Medulla oblongata (tissue), 1 donor: ENCODE measurements around the gene L3MBTL4.
"Not testable (repeated sequence)": the region's sequence is repeated elsewhere in the genome, so short reads cannot be mapped to it uniquely, and the experiment has no call there.

Experiments
- DNase-seq: peaks from one replicate; pipeline ENCODE4 v3.0.0-alpha.2; 2015; ENCODE audit errors: extremely low spot score

The L3MBTL4 gene

DNA sequence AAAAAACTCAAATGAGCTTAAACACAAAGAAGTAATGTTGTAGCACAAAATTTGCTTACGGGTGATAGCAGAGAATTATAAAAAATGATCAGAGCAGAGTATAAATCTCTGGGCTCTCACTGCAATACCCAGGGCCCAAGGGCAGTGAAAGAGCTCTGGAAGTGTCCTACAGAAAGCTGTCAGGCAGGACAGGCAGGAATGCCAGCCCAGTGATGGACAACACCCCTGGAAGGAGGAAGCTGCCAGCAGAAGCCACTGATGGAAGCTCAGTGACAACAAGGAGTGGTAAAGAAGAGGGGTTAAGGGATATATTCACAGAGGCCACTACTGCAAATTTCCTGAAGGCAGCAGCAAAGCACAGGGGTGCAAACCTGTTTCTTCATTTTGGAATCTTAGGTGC lies 214.9 kb downstream of the L3MBTL4 start:
- DNase-seq = no peak

- DNase-seq = no peak
These were observed 216.1 kb downstream of the L3MBTL4 start for GRCh38 chr18:6198585-6198984.

DNA sequence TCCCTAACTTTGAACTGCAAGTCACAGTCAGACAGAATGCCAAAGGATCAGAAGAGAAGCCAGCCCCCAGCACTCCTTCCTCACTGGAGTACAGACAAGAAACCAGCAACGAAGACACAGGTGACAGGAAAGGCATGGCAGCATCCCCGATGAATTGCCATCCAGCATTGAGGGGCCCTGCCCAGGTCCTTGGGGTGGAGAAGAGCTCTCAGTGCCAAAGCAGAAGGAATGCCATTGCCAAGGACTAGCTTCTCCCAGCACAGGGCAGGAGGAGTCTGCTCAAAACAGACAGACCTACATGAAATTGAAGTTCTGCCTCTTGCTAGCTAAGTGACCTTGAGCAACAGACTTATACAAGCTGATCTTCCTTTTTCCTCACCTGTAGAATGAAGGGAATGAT lies 220.1 kb downstream of the L3MBTL4 start:
- DNase-seq = no peak

DNA sequence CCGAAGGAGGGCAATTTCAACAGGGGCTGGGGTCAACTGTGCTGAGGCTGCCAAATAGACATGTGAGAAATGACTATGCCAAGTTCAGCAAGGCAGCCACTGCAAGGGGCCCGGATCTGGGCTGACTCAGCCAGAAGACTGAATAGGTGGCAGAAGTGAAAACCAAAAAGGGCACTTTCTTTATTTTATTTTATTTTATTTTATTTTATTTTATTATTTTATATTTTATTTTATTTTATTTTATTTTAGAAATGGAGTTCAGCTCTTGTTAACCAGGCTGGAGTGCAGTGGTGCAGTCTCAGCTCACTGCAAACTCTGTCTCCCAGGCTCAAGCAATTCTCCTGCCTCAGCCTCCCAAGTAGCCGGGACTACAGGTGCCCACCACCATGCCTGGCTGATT lies 228.9 kb downstream of the L3MBTL4 start:
- not testable (repeated sequence) for DNase-seq

DNA sequence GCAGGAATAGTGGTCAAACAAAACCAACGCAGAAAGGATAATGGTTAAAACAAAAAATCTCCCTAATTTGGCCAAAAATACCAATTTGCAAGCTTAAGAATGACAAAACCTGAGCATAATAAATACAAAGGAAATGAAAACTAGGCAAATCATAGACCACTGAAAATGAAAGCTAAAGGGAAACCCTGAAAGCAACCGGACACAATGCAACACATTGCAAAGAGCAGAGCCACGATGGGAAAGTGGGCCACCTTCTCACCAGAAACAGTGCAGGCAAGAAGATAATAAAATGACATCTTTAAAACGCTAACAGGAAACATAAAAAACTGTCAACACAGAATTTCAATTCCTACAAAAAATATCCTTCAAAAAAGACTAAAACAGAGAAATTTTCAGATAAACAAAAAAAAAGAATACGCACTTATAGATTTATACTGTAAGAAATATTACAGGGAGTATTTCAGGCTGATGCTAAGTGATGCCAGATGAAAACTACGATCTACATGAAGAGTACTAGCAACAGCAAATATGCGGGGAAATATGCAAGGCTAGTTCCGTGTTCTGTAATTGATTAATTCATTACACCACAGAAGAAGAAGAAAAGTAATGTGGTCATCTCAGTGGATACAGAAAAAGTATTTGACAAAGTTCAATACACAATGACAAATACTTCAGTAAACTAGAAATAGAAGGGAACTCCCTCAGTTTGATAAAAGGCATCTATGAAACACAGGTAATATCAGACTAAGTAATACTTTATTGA lies 239.5 kb downstream of the L3MBTL4 start:
- no peak for DNase-seq

DNA sequence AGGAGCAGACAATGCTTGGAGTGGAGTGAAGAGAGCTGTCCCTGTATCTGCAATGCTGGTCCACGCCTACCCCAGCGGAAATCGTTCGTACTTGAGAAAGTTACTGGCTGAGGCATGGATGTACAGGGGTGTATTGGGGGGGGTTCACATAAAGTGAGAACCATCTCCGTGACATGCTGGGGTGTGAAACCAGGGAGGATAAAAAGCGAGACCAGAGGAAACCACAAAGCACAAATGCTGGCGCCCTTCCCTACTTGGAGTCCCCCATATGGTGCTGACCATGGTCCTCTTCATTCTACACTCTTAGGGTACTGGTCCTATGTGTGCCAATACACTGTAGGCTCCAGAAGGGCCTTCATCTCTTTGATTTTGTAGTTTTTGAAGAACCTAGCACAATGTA lies 244.1 kb downstream of the L3MBTL4 start:
- DNase-seq = no peak

GRCh38 chr18:6161549-6161948 lies 253.2 kb downstream of the L3MBTL4 start:
- DNase-seq = no peak

- DNase-seq = no peak
These were observed 255.3 kb downstream of the L3MBTL4 start for GRCh38 chr18:6159426-6159825.

GRCh38 chr18:6158958-6159357 lies 255.8 kb downstream of the L3MBTL4 start:
- DNase-seq = no peak

- no peak for DNase-seq
These were observed 258.3 kb downstream of the L3MBTL4 start for GRCh38 chr18:6156446-6156845.

- no peak for DNase-seq
These were observed 259.0 kb downstream of the L3MBTL4 start for GRCh38 chr18:6155707-6156106.

DNA sequence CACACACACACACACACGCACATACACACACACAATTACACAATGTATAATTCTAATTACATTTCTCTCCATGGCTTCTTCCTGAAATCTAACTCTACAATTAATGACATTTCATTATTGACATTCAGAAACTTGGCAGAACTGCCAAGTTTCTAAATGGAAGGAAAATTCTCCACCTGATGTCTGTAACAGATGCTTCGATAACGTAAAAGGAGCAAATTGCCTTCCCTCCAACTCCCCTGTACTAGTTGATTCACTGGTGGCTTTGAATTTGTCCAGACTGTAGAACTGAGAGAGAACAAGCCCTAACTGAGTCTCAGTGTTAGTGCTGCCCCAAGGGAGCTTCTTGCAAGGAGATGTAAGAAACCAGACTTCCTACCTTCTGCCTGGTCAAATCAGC lies 264.3 kb downstream of the L3MBTL4 start:
- no peak for DNase-seq

DNA sequence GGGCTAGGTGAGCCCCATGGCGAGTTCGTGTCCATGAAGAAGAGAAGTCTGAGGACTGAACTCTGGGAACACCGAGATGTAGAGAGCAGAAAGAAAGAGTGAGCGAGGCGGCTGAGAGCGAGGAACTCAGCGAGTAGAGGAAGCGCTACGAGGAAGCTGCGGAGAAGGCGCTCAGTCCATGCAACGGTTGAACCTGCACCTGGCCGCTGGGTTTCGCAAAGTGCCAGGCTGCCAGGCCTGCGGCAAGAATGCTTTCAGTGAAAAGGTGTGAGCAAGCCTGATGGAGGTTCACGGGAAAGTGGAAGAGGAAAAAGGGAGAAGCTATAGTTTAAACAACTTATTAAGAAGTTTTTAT lies 268.4 kb downstream of the L3MBTL4 start:
- DNase-seq = no peak

DNA sequence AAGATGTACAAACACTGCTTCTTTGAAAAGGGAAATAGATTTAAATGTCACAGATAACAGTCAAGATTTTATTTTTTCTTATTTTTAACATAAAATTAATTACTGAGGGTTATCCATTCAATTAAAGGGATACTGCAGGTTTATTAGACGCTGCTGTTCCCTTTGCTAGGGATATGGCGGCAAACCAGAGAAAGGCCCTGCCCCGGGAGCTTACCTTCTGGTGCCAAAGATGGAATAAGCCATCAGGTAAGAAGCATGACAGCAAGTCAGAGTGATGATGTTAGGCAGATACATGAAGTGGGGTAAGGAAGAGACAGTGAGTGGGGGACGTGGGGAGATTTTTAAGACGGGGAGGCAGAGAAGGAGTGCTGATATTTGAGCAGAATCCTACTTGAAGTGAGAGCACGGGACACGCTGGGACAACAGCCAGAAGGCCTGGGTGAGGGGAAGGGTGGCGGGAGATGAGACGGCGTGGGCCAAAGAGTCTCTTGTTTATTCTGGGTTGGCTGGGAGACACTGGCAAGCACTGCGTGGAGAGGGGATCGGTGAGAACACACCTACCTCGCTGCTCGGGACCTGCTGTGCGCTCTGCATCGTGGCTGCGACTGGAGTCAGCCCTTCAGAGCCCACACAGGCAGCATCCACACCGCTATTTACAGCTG lies 268.9 kb downstream of the L3MBTL4 start:
- no peak for DNase-seq

GRCh38 chr18:6139007-6139406 lies 275.7 kb downstream of the L3MBTL4 start:
- no peak for DNase-seq

DNA sequence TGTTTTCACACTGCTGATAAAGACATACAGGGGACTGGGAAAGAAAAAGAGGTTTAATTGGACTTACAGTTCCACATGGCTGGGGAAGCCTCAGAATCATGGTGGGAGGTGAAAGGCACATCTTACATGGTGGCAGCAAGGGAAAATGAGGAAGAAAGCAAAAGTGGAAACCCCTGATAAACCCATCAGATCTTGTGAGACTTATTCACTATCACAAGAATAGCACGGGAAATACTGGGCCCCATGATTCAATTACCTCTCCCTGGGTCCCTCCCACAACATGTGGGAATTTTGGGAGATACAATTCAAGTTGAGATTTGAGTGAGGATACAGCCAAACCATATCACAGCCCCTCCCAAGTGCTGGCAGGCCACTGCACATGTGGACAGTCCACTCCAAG lies 278.8 kb downstream of the L3MBTL4 start:
- not testable (repeated sequence) for DNase-seq

GRCh38 chr18:6135029-6135428 lies 279.7 kb downstream of the L3MBTL4 start:
- DNase-seq = not testable (repeated sequence)

DNA sequence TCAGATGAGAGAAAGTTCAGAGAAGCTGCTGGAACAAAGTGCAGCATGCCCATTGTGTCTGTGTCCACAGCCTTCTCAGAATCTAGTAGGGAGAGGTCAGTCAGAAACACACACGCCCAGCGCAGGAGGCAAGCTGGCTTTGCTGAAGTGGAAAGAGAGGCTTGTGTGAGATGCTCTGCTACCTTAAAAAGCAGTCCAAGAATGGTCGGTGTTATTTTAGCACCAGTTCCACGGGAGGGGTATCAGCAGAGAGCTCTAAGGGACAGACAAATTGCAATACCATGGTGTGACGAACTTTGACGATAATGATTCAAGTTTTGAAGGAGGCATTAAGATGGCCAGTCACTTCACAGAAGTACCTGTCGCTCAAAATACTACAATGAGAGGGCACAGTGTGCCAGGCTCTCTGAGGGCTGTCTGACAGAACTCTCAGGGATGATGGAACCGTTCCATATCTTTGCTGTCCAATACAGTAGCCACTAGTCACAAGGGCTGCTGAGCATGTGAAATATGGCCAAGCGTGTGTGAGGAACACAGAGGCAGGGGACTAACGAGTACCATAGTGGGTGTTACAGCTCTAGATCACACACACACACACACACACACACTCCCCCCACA lies 281.9 kb downstream of the L3MBTL4 start:
- DNase-seq = no peak

- DNase-seq = no peak
These were observed 293.9 kb downstream of the L3MBTL4 start for GRCh38 chr18:6120820-6121279.

- no peak for DNase-seq
These were observed 294.9 kb downstream of the L3MBTL4 start for GRCh38 chr18:6119761-6120160.

- no peak for DNase-seq
These were observed 296.6 kb downstream of the L3MBTL4 start for GRCh38 chr18:6118080-6118479.

- DNase-seq = no peak
These were observed 299.0 kb downstream of the L3MBTL4 start for GRCh38 chr18:6115710-6116109.

GRCh38 chr18:6113650-6114049 lies 301.1 kb downstream of the L3MBTL4 start:
- no peak for DNase-seq
